HCT116 (cell line): ENCODE data around the gene ARSJ. TPM values are rescaled to one million over a fixed set of nuclear protein-coding genes. Genes with fewer than 3 reads are reported as not detected.

Experiments
- ATAC-seq: fragments of 200-7000 bp; cut with Tn5 transposase; 2 replicates; pipeline ENCODE4 v1.9.1; 2020; ENCODE audit warnings: mild to moderate bottlenecking, moderate library complexity
- BruUV-seq: library from RNA; stranded (reverse); fragments of 400-500 nt; replicated peaks from 2 replicates; lab custom pipeline; 2021; lab: Mats Ljungman, UMichigan
- CTCF ChIA-PET: fragments of 300-600 bp; sonication (Branson Sonifier 250); formaldehyde crosslinking; loops from one replicate; lab custom pipeline; 2021; ENCODE audit warnings: antibody characterized with exemption; lab: Charles Lee
- POLR2A ChIA-PET: fragments of 300-600, 350-600 bp; sonication (Branson Sonifier 250); formaldehyde crosslinking; loops from one replicate; lab custom pipeline; 2021; ENCODE audit warnings: antibody characterized with exemption; lab: Charles Lee
- RAD21 ChIA-PET, 2 experiments: fragments of 300-600 bp; sonication (Branson Sonifier 250); formaldehyde crosslinking; loops; one replicate each; lab custom pipeline; 2023; ENCODE audit warnings: low total read pairs in 2 of 2; ENCODE audit not compliant: uncharacterized antibody in 2 of 2, unreplicated experiment in 2 of 2, low non-redundant PET in 1 of 2; lab: Charles Lee
- DNase-seq: peaks from one replicate; pipeline ENCODE4 v3.0.0-alpha.2; 2010; ENCODE audit warnings: low read depth, low spot score
- H2AFZ ChIP-seq: fragments of 200-600 bp; shearing (Covaris generic), sonication (generic); 2 replicates; pipeline ENCODE4 v1.6.1; 2017; ENCODE audit warnings: low read depth, mixed run types, mixed read lengths, antibody characterized with exemption, low read length; ENCODE audit not compliant: poor library complexity, severe bottlenecking
- H3K27ac ChIP-seq: 2 replicates; pipeline ENCODE4 v1.5.1; 2012; ENCODE audit warnings: low read depth, low read length
- H3K27me3 ChIP-seq: fragments of 200-600 bp; sonication (generic); 2 replicates; pipeline ENCODE4 v1.6.1; 2016; ENCODE audit warnings: mixed run types, low read length, mixed read lengths; ENCODE audit not compliant: insufficient read depth
- H3K36me3 ChIP-seq, 2 experiments: fragments of 200-500 bp in 1 of 2; fragments of 200-600 bp in 1 of 2; sonication (Bioruptor generic) in 1 of 2; sonication (generic) in 1 of 2; 2 replicates each; pipeline versions ENCODE4 v1.5.1 to v1.6.1; 2014 to 2016; ENCODE audit warnings: low read length in 2 of 2, inconsistent platforms in 1 of 2, mixed read lengths in 1 of 2, mixed run types in 1 of 2; ENCODE audit not compliant: insufficient read depth in 2 of 2, control insufficient read depth in 1 of 2
- H3K4me1 ChIP-seq, 2 experiments: fragments of 200-600 bp in 1 of 2; sonication (generic) in 1 of 2; 2 replicates each; pipeline versions ENCODE4 v1.5.1 to v1.6.1; 2012 to 2017; ENCODE audit warnings: low read length in 2 of 2, inconsistent platforms in 1 of 2, mild to moderate bottlenecking in 1 of 2, mixed read lengths in 1 of 2, mixed run types in 1 of 2, moderate library complexity in 1 of 2; ENCODE audit not compliant: insufficient read depth in 2 of 2, control insufficient read depth in 1 of 2
- H3K4me2 ChIP-seq: fragments of 200-600 bp; sonication (generic); 2 replicates; pipeline ENCODE4 v1.6.1; 2017; ENCODE audit warnings: mixed run types, low read length, mixed read lengths
- H3K4me3 ChIP-seq, 2 experiments: fragments of 200-600 bp in 1 of 2; sonication (generic) in 1 of 2; replicated peaks in 1 of 2; 2 replicates each; pipeline ENCODE4 v1.5.1; 2011 to 2016; ENCODE audit warnings: low read length in 2 of 2, control low read depth in 1 of 2, low read depth in 1 of 2, mild to moderate bottlenecking in 1 of 2, mixed read lengths in 1 of 2, mixed run types in 1 of 2
- H3K79me2 ChIP-seq: fragments of 200-600 bp; sonication (generic); 2 replicates; pipeline ENCODE4 v1.6.1; 2017; ENCODE audit warnings: mild to moderate bottlenecking, mixed run types, low read length, moderate library complexity, mixed read lengths; ENCODE audit not compliant: insufficient read depth
- H3K9ac ChIP-seq: fragments of 200-600 bp; sonication (generic); 2 replicates; pipeline ENCODE4 v1.6.1; 2016; ENCODE audit warnings: low read length, mixed read lengths
- H3K9me2 ChIP-seq: fragments of 200-600 bp; sonication (generic), shearing (Covaris generic); 2 replicates; pipeline ENCODE4 v1.6.1; 2017; ENCODE audit warnings: mixed run types, mild to moderate bottlenecking, moderate library complexity; ENCODE audit not compliant: insufficient read depth
- H3K9me3 ChIP-seq, 2 experiments: fragments of 200-500 bp in 1 of 2; fragments of 200-600 bp in 1 of 2; sonication (Bioruptor generic) in 1 of 2; sonication (generic) in 1 of 2; 2 replicates each; pipeline ENCODE4 v1.6.1; 2014 to 2017; ENCODE audit warnings: low read length in 2 of 2, mixed read lengths in 2 of 2, inconsistent platforms in 1 of 2, low read depth in 1 of 2, mild to moderate bottlenecking in 1 of 2, mixed run types in 1 of 2, moderate library complexity in 1 of 2; ENCODE audit not compliant: control insufficient read depth in 1 of 2, insufficient read depth in 1 of 2
- H4K20me1 ChIP-seq: fragments of 200-600 bp; sonication (generic), shearing (Covaris generic); 2 replicates; pipeline ENCODE4 v1.6.1; 2017; ENCODE audit warnings: mixed run types, mild to moderate bottlenecking, moderate library complexity; ENCODE audit not compliant: insufficient read depth
- ELF1 ChIP-seq: IDR thresholded peaks from 2 replicates; pipeline ENCODE4 v1.6.1; 2012; ENCODE audit warnings: low read depth, borderline replicate concordance
- FOSL1 ChIP-seq: IDR thresholded peaks from 2 replicates; pipeline ENCODE4 v1.6.1; 2012; ENCODE audit warnings: low read depth
- JUND ChIP-seq: IDR thresholded peaks from 2 replicates; pipeline ENCODE4 v1.6.1; 2012
- POLR2A ChIP-seq: IDR thresholded peaks from 2 replicates; pipeline ENCODE4 v1.7.0; 2011; ENCODE audit warnings: borderline replicate concordance; ENCODE audit not compliant: insufficient read depth, insufficient read length; ENCODE audit errors: extremely low read depth
- POLR2AphosphoS5 ChIP-seq: IDR thresholded peaks from 2 replicates; pipeline ENCODE4 v1.6.1; 2011; ENCODE audit warnings: mild to moderate bottlenecking, low read depth, low read length, moderate library complexity
- REST ChIP-seq: IDR thresholded peaks from 2 replicates; pipeline ENCODE4 v1.6.1; 2012; ENCODE audit warnings: low read depth
- SIN3A ChIP-seq: IDR thresholded peaks from 2 replicates; pipeline ENCODE4 v1.6.1; 2012; ENCODE audit warnings: low read depth
- SP1 ChIP-seq: IDR thresholded peaks from 2 replicates; pipeline ENCODE4 v1.6.1; 2012; ENCODE audit warnings: low read depth
- SRF ChIP-seq: IDR thresholded peaks from 2 replicates; pipeline ENCODE4 v1.6.1; 2012; ENCODE audit warnings: low read depth
- TCF7L2 ChIP-seq: IDR thresholded peaks from 2 replicates; pipeline ENCODE4 v1.7.0; 2011; ENCODE audit warnings: borderline replicate concordance, inconsistent platforms; ENCODE audit not compliant: insufficient read depth, insufficient read length; ENCODE audit errors: extremely low read depth
- YY1 ChIP-seq: IDR thresholded peaks from 2 replicates; pipeline ENCODE4 v1.6.1; 2011; ENCODE audit warnings: low read length, low read depth, moderate library complexity, mild to moderate bottlenecking; ENCODE audit not compliant: insufficient replicate concordance; ENCODE audit errors: extremely low read depth
- ZBTB33 ChIP-seq: IDR thresholded peaks from 2 replicates; pipeline ENCODE4 v1.6.1; 2011; ENCODE audit warnings: mild to moderate bottlenecking, low read length, moderate library complexity; ENCODE audit not compliant: insufficient replicate concordance; ENCODE audit errors: extremely low read depth
- ZNF274 ChIP-seq: fragments of 200-500 bp; sonication (Bioruptor generic); IDR thresholded peaks from 2 replicates; pipeline ENCODE4 v1.6.1; 2014; ENCODE audit warnings: mild to moderate bottlenecking, low read depth, low read length, inconsistent platforms
- intact Hi-C: fragments of 100-400 bp; cut with micrococcal nuclease; formaldehyde crosslinking; loops from 2 replicates; pipeline ENCODE4 v1.10.0; 2022
- total RNA-seq: library from RNA; stranded (reverse); gene quantifications from one replicate; pipeline ENCODE4 v1.2.1, GENCODE V29; 2021; ENCODE audit not compliant: unreplicated experiment

The ARSJ gene
- total RNA-seq, 1 experiment from 2014 or later: 2.3 TPM

- RAD21 ChIA-PET: no interaction called here
- H3K27me3 ChIP-seq: no peaks in the 10 kb centered on the region
- ATAC-seq (no peak), DNase-seq (no peak)
- no peak overlapping the region for H2AFZ ChIP-seq
- intact Hi-C loops: no loop called here
- H3K9me2 ChIP-seq: no peaks in the 10 kb centered on the region
- no peak for TF ChIP-seq YY1
- no peak for TF ChIP-seq TCF7L2
- no peak for TF ChIP-seq ZBTB33
- no peak for TF ChIP-seq SP1
- TF ChIP-seq POLR2A: no peak
- TF ChIP-seq ZNF274: no peak
- TF ChIP-seq SRF: no peak
- no peak for TF ChIP-seq JUND
- no peak for TF ChIP-seq REST
- no peak for TF ChIP-seq ELF1
- TF ChIP-seq POLR2AphosphoS5: no peak
- no peak for TF ChIP-seq FOSL1
- TF ChIP-seq SIN3A: no peak
- no TSS peak for BruUV-seq
- no peaks in the 10 kb centered on the region for H3K79me2 ChIP-seq
- CTCF ChIA-PET: no interaction called here
- POLR2A ChIA-PET: no interaction called here
- H3K4me1 ChIP-seq: peaks cover 0 to 19% of the 10 kb centered on the region in 2 experiments; a peak in 2 of 4 replicates
- no peak overlapping the region for H3K4me3 ChIP-seq
- H3K9ac ChIP-seq: no peak overlapping the region
- H3K36me3 ChIP-seq: no peaks in the 10 kb centered on the region
- no peak overlapping the region for H3K4me2 ChIP-seq
- no peaks in the 10 kb centered on the region for H4K20me1 ChIP-seq
- no peaks in the 10 kb centered on the region for H3K9me3 ChIP-seq
- no peak overlapping the region for H3K27ac ChIP-seq
Measured at GRCh38 chr4:113981591-113981990, 2.1 kb upstream of the ARSJ start.
